Suprapubic skin (tissue), 4 donors: ENCODE data around the gene IAH1. TPM values are rescaled to one million over a fixed set of nuclear protein-coding genes. Genes with fewer than 3 reads are reported as not detected.
"Not testable (repeated sequence)": the region's sequence is repeated elsewhere in the genome, so short reads cannot be mapped to it uniquely, and the experiment has no call there.

Experiments
- DNase-seq, 2 donors: peaks; one replicate each; pipeline ENCODE4 v3.0.0-alpha.2; 2019; ENCODE audit warnings: low spot score in 2 of 2
- H3K27ac ChIP-seq: fragments of 200-600 bp; sonication (generic); one replicate; pipeline ENCODE4 v1.5.1; 2019
- H3K27me3 ChIP-seq: fragments of 200-600 bp; sonication (generic); one replicate; pipeline ENCODE4 v1.5.1; 2019
- H3K36me3 ChIP-seq: fragments of 200-600 bp; sonication (generic); one replicate; pipeline ENCODE4 v1.5.1; 2019
- H3K4me1 ChIP-seq: fragments of 200-600 bp; sonication (generic); one replicate; pipeline ENCODE4 v1.5.1; 2019
- H3K4me3 ChIP-seq: fragments of 200-600 bp; sonication (generic); one replicate; pipeline ENCODE4 v1.5.1; 2019; ENCODE audit warnings: mild to moderate bottlenecking
- H3K9me3 ChIP-seq: fragments of 200-600 bp; sonication (generic); one replicate; pipeline ENCODE4 v1.5.1; 2019
- CTCF ChIP-seq, 2 donors: fragments of 200-600 bp in 1 of 2; fragments of 450-650 bp in 1 of 2; sonication (generic) in 1 of 2; IDR thresholded peaks; one replicate each; pipeline ENCODE4 v1.5.1; 2016 to 2019; ENCODE audit warnings: antibody characterized with exemption in 2 of 2, mild to moderate bottlenecking in 1 of 2, moderate library complexity in 1 of 2
- EP300 ChIP-seq: sonication (generic); formaldehyde crosslinking; IDR thresholded peaks from one replicate; pipeline ENCODE4 v1.6.1; 2017; ENCODE audit warnings: antibody characterized with exemption
- POLR2A ChIP-seq, 2 donors: fragments of 450-650 bp; IDR thresholded peaks; one replicate each; pipeline ENCODE4 v1.6.1; 2017; ENCODE audit warnings: antibody characterized with exemption in 2 of 2, mild to moderate bottlenecking in 2 of 2, moderate library complexity in 2 of 2
- POLR2AphosphoS5 ChIP-seq, 3 donors: sonication (generic); formaldehyde crosslinking; IDR thresholded peaks; one replicate each; pipeline ENCODE4 v1.6.1; 2017; ENCODE audit warnings: antibody characterized with exemption in 3 of 3
- WGBS: methylation state at CpG from one replicate; pipeline ENCODE4 v1.1.5; 2018; 5-methylcytosine and 5-hydroxymethylcytosine counted together
- total RNA-seq, 4 donors: library from RNA; depleted of rRNA; stranded (reverse); fragments of >200 nt; gene quantifications; one replicate each; pipeline ENCODE4 v1.1.0, GENCODE V29; 2016

IAH1 gene
- total RNA-seq, 4 donors from 2014 or later, result 23.8 to 33.8 (median 26.4) TPM

GRCh38 chr2:9493478-9493877 lies 19.1 kb downstream of the IAH1 start:
- WGBS, result 77% methylated on average over 3 of the region's 3 CpGs
- H3K36me3 ChIP-seq, result peaks cover 96% of the 10 kb centered on the region
- DNase-seq, result no peak

DNA sequence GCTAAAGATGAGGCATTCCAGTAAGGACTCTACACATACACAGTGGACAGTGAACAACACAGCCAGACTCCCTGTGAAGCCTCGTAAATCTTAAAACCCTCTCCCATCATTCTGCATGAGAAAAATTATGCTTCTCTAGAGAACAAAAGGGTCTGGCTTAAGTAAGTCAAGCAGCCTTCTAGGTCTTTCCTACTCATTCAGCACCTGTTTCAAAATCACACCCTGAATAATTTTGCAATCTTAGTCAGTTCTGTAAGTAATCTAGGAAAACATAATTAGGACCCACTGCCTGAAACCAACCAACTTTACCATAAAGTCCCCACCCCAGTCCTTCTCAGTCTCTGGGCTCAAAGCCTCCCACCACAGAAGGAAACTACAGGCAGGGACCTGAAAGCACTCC lies 19.7 kb downstream of the IAH1 start:
- Histone ChIP-seq H3K9me3 (no peaks in the 10 kb centered on the region), H3K4me3 (no peak overlapping the region), H3K27me3 (no peaks in the 10 kb centered on the region), H3K4me1 (no peaks in the 10 kb centered on the region), H3K36me3 (peaks cover 95% of the 10 kb centered on the region), H3K27ac (no peak overlapping the region)
- no peak for DNase-seq
- TF ChIP-seq POLR2A (IDR thresholded peaks at IDR 0.05), result no peak
- no peak for TF ChIP-seq CTCF (IDR thresholded peaks at IDR 0.05)
- no peak for TF ChIP-seq POLR2AphosphoS5 (IDR thresholded peaks at IDR 0.05)
- 100% methylated on average over 1 of the region's 1 CpG for WGBS

More at GRCh38 chr2:9493478-9493877, 19.1 kb downstream of the IAH1 start:
- H3K27me3 ChIP-seq, result no peaks in the 10 kb centered on the region
- H3K4me1 ChIP-seq, result no peaks in the 10 kb centered on the region
- no peaks in the 10 kb centered on the region for H3K9me3 ChIP-seq
- no peak overlapping the region for H3K4me3 ChIP-seq
- H3K27ac ChIP-seq, result no peak overlapping the region
- TF ChIP-seq EP300 (no peak), POLR2AphosphoS5 (IDR thresholded peaks at IDR 0.05) (no peak), POLR2A (IDR thresholded peaks at IDR 0.05) (no peak), CTCF (IDR thresholded peaks at IDR 0.05) (no peak)

DNA sequence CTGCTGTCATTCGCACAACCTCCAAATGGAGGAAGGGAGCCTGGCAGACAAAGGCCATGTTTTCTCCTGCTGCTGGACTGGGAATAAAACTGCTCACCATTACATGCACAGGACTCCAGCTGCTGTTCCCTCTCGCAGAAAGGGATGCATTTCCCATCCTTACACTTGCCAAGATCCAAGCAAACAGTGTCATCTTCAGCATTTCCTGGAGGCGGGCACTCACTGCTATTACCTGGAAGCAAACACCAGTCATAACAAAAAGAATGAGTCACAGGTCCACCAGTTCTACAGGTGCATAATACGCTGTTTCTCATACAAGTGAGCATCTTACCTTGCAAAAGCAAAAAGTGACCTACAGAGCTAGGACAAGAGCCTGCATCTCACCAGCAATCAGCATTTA lies 22.7 kb downstream of the IAH1 start:
- Histone ChIP-seq H3K9me3 (no peaks in the 10 kb centered on the region), H3K4me3 (no peak overlapping the region), H3K27ac (no peak overlapping the region)

DNA sequence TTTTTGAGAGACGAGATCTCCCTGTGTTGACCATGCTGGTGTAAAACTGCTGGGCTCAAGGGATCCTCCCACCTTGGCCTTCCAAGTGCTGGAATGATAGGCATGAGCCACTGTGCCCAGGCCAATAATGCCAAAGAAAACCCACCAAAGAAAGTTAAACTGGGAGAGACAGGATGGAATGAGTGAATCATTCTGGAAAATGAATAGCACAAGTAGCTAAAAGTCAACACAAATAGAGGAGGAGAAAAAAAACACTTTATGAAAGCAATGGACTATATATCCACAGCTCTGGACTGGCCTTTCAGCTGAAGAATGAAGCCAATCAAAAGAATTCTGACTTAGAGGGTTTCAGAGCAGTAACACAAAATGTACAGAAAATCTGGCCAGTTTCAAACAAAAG lies 23.9 kb downstream of the IAH1 start:
- H3K27ac ChIP-seq, result no peak overlapping the region
- no peak for TF ChIP-seq EP300
- H3K9me3 ChIP-seq, result no peaks in the 10 kb centered on the region
- H3K4me1 ChIP-seq, result no peaks in the 10 kb centered on the region
- WGBS, result 88% methylated on average over 1 of the region's 1 CpG
- H3K4me3 ChIP-seq, result no peak overlapping the region
- H3K36me3 ChIP-seq, result peaks cover 82% of the 10 kb centered on the region
- no peaks in the 10 kb centered on the region for H3K27me3 ChIP-seq
- no peak for DNase-seq

More for the DNA sequence above, 22.7 kb downstream of the IAH1 start:
- H3K36me3 ChIP-seq, result peaks cover 86% of the 10 kb centered on the region
- H3K27me3 ChIP-seq, result no peaks in the 10 kb centered on the region
- WGBS, result 88% methylated on average over 4 of the region's 4 CpGs
- DNase-seq, result no peak
- no peaks in the 10 kb centered on the region for H3K4me1 ChIP-seq
- TF ChIP-seq CTCF (IDR thresholded peaks at IDR 0.05), result no peak
- TF ChIP-seq EP300, result no peak

DNA sequence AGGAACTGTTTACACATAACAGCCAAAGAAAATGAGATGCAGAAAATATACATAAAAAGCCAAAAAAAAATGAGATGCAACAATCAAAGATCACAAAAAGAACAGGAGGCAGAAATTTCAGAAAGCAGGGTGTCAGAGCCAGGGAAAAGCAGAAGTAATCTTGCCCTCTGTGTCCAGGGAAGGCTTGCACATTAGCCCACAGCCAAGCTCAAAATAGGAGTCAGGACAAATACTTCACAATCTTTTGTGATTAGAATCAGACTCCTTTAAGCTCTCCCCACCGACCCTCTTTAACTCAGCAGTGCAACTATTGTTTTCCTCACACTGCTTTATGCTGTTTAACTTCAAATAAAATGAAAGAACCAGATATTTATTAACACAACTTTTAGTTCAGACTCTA lies 34.6 kb downstream of the IAH1 start:
- H3K4me3 ChIP-seq, result no peak overlapping the region
- peaks cover 45% of the 10 kb centered on the region for H3K36me3 ChIP-seq
- H3K9me3 ChIP-seq, result no peaks in the 10 kb centered on the region
- no peaks in the 10 kb centered on the region for H3K27me3 ChIP-seq
- no peak overlapping the region for H3K27ac ChIP-seq
- DNase-seq, result no peak
- H3K4me1 ChIP-seq, result no peaks in the 10 kb centered on the region
- no peak for TF ChIP-seq CTCF (IDR thresholded peaks at IDR 0.05)
- no peak for TF ChIP-seq EP300
- no peak for TF ChIP-seq POLR2AphosphoS5 (IDR thresholded peaks at IDR 0.05)
- TF ChIP-seq POLR2A (IDR thresholded peaks at IDR 0.05), result no peak
- 27% methylated on average over 1 of the region's 1 CpG for WGBS

DNA sequence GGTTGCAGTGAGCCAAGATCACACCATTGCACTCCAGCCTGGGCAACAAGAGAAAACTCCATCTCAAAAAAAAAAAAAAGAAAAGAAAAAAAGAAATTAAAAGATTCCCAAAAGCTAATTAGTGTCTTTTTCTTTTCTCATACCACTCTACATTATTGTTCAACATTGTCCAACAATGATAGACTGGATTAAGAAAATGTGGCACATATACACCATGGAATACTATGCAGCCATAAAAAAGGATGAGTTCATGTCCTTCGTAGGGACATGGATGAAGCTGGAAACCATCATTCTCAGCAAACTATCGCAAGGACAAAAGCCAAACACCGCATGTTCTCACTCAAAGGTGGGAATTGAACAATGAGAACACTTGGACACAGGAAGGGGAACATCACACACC lies 39.6 kb downstream of the IAH1 start:
- H3K4me3 ChIP-seq, DNase-seq, H3K27me3 ChIP-seq, H3K4me1 ChIP-seq, H3K9me3 ChIP-seq, H3K27ac ChIP-seq: not testable (repeated sequence)
- WGBS, result 95% methylated on average over 3 of the region's 3 CpGs
- peaks cover 50% of the 10 kb centered on the region for H3K36me3 ChIP-seq
